VCaP (cell line): ENCODE results near the gene THY1.

Experiments
- H3K27ac ChIP-seq: fragments of 450-650 bp; 2 replicates; pipeline ENCODE4 v1.5.1; 2017
- TF ChIP-seq, protein P1 (sequence below): fragments of 450-650 bp; conservative IDR thresholded peaks from 2 replicates; pipeline ENCODE4 v1.5.1; 2017; ENCODE audit warnings: mild to moderate bottlenecking, moderate library complexity

Gene THY1

DNA sequence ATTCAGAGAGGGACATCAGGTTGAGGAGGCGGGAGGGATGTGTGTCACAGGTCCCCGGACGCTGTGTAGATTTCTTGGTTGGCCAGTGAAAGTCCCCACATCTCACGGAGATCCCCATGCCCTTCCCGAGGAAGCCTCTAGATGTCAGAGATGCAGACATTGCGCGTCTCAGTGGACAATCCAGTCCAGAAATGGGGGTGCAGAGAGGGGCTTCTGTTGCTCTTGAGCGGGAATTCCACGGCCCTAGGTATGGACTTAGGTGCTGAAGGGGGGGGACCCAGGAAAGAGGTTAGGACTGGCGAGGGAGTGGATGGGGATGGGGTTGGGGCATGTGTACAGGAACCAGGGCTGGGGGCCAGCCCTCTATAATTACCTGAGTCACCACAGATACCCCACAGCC, 7.0 kb downstream of the THY1 start:
- TF ChIP-seq, protein P1, sequence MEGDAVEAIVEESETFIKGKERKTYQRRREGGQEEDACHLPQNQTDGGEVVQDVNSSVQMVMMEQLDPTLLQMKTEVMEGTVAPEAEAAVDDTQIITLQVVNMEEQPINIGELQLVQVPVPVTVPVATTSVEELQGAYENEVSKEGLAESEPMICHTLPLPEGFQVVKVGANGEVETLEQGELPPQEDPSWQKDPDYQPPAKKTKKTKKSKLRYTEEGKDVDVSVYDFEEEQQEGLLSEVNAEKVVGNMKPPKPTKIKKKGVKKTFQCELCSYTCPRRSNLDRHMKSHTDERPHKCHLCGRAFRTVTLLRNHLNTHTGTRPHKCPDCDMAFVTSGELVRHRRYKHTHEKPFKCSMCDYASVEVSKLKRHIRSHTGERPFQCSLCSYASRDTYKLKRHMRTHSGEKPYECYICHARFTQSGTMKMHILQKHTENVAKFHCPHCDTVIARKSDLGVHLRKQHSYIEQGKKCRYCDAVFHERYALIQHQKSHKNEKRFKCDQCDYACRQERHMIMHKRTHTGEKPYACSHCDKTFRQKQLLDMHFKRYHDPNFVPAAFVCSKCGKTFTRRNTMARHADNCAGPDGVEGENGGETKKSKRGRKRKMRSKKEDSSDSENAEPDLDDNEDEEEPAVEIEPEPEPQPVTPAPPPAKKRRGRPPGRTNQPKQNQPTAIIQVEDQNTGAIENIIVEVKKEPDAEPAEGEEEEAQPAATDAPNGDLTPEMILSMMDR = no peak
- H3K27ac ChIP-seq = no peak overlapping the region

DNA sequence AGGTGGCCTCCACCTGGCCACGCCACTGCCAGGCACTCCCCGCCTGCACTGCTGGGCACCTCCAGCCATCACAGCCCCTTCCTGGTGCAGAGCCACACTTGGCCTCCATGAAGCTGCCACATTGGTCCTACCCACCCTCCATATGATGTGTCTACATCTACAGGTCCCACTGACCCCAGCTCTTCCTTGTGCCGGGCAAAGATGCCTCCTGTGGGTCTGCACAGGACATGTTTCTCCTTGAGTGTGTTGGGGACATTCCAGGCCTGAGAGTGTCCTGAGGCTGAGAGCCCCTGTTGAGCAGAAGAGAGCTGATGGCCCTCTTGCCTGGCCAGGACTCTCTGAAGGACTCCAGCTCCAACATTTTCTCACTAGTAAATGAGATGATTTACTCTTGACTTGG, 7.5 kb downstream of the THY1 start:
- no peak overlapping the region for H3K27ac ChIP-seq
- TF ChIP-seq, protein P1 = no peak

GRCh38 chr11:119414734-119415133, 8.2 kb downstream of the THY1 start:
- TF ChIP-seq, protein P1 = no peak
- no peak overlapping the region for H3K27ac ChIP-seq

- TF ChIP-seq, protein P1 = no peak
- no peak overlapping the region; the same call in 1 of the 2 replicates for H3K27ac ChIP-seq
These were observed 8.7 kb downstream of the THY1 start for GRCh38 chr11:119414321-119414720.

DNA sequence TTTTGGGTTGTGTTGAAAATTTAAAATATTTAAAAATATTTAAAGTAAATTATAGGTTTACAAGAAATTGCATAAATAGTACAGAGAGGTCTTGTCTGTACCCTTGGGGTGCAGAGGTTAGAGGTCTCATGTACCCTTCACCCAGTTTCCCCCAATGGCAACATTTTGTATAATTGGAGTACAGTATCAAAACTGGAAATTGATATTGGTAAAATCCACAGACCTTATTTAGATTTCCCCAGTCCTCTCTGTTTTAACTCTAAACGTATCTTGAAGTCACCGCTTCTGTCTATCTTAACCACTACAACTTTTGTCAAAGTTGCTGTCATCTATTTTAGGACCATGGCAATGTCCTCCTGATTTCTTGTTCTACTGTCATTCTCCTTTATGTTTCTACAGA, 10.9 kb downstream of the THY1 start:
- H3K27ac ChIP-seq = peak overlapping the region; percentile 56; the same call in 1 of the 2 replicates
- TF ChIP-seq, protein P1 = no peak

DNA sequence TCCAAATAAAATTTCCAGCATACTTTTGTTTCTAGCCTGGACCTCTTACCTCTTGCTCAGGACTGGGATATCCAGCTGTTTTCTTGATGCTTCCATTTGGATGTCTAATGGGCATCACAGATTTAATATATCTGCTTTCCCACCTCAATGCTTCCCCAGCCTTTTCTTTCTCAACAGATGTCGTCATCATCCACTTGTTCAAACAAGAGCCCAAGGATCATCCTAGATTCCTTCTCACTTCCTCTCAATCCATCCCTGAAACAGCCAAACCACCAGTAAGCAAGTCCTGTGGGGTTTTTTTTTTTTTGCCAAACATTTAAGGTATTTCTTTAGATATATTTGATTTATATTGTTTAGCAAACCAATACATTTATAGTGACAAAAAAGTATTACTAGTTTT, 12.5 kb downstream of the THY1 start:
- H3K27ac ChIP-seq = no peak overlapping the region
- TF ChIP-seq, protein P1 = no peak

- TF ChIP-seq, protein P1 = no peak
- H3K27ac ChIP-seq = no peak overlapping the region
These were observed 13.2 kb downstream of the THY1 start for GRCh38 chr11:119409731-119410130.
